Gastroesophageal sphincter (tissue), 3 donors: ENCODE results near the gene SH3PXD2A.

Source experiments
- CTCF ChIP-seq, 4 experiments: fragments of 200-600 bp in 2 of 4; fragments of 450-650 bp in 2 of 4; sonication (generic) in 1 of 4; IDR thresholded peaks; one replicate each; pipeline ENCODE4 v1.5.1; 2017 to 2019; ENCODE audit warnings: antibody characterized with exemption in 4 of 4, mild to moderate bottlenecking in 2 of 4, moderate library complexity in 2 of 4
- POLR2A ChIP-seq, 2 donors: fragments of 450-650 bp; IDR thresholded peaks; one replicate each; pipeline ENCODE4 v1.6.1; 2017; ENCODE audit warnings: antibody characterized with exemption in 2 of 2, mild to moderate bottlenecking in 2 of 2, moderate library complexity in 1 of 2
- POLR2AphosphoS5 ChIP-seq: sonication (generic); formaldehyde crosslinking; IDR thresholded peaks from one replicate; pipeline ENCODE4 v1.6.1; 2017; ENCODE audit warnings: antibody characterized with exemption

GRCh38 chr10:103845972-103846371 lies 9.4 kb downstream of the SH3PXD2A start:
- TF ChIP-seq CTCF (IDR thresholded peaks at IDR 0.05) = no peak
- no peak for TF ChIP-seq POLR2A (IDR thresholded peaks at IDR 0.05)
- no peak for TF ChIP-seq POLR2AphosphoS5
